Mesothelial cell of epicardium (in vitro differentiated cells): Measurements from ENCODE around the gene ADGRD1. TPM values are rescaled to one million over a fixed set of nuclear protein-coding genes. Genes with fewer than 3 reads are reported as not detected.

ENCODE experiments used
- DNase-seq, 2 experiments: peaks; one replicate each; pipeline ENCODE4 v3.0.0; 2021; ENCODE audit warnings: low spot score in 2 of 2; ENCODE audit not compliant: unreplicated experiment in 2 of 2
- H3K27ac Mint-ChIP-seq: 2 replicates; pipeline ENCODE4 v1.8.0; 2021; ENCODE audit warnings: mixed read lengths
- H3K27me3 Mint-ChIP-seq: 2 replicates; pipeline ENCODE4 v1.8.0; 2021; ENCODE audit warnings: low read depth, mixed read lengths
- H3K36me3 Mint-ChIP-seq: 2 replicates; pipeline ENCODE4 v1.8.0; 2021; ENCODE audit warnings: mixed read lengths
- H3K4me1 Mint-ChIP-seq: 2 replicates; pipeline ENCODE4 v1.8.0; 2021; ENCODE audit warnings: mixed read lengths
- H3K4me3 Mint-ChIP-seq: 2 replicates; pipeline ENCODE4 v1.8.0; 2021; ENCODE audit warnings: mild to moderate bottlenecking, moderate library complexity, mixed read lengths
- H3K9me3 Mint-ChIP-seq: 2 replicates; pipeline ENCODE4 v1.8.0; 2021; ENCODE audit warnings: mixed read lengths
- CTCF ChIP-seq: fragments of 200-600 bp; sonication (generic); IDR thresholded peaks from one replicate; pipeline ENCODE4 v1.5.0; 2021; ENCODE audit warnings: antibody characterized with exemption; ENCODE audit not compliant: unreplicated experiment
- total RNA-seq: library from RNA; stranded (reverse); gene quantifications from 3 replicates; pipeline ENCODE4 v1.2.1, GENCODE V29; 2021

ADGRD1 gene
- total RNA-seq, 1 donor from 2014 or later: 7.2 TPM

- Mint-ChIP-seq H3K27me3 (peaks cover 12% of the 10 kb centered on the region), H3K4me1 (no peaks in the 10 kb centered on the region), H3K9me3 (no peaks in the 10 kb centered on the region), H3K4me3 (no peak overlapping the region), H3K36me3 (no peaks in the 10 kb centered on the region), H3K27ac (no peak overlapping the region)
- no peak for DNase-seq
- TF ChIP-seq CTCF: no peak
Observed at GRCh38 chr12:131049549-131050339, 96.0 kb downstream of the ADGRD1 start.

- Mint-ChIP-seq H3K4me3 (no peak overlapping the region), H3K4me1 (no peaks in the 10 kb centered on the region), H3K36me3 (no peaks in the 10 kb centered on the region), H3K27ac (no peak overlapping the region), H3K9me3 (no peaks in the 10 kb centered on the region), H3K27me3 (peaks cover 21% of the 10 kb centered on the region)
- TF ChIP-seq CTCF: no peak
- DNase-seq: no peak
Observed at GRCh38 chr12:131050463-131051154, 96.9 kb downstream of the ADGRD1 start.

- DNase-seq: no peak
- no peak overlapping the region for H3K27ac Mint-ChIP-seq
- no peaks in the 10 kb centered on the region for H3K36me3 Mint-ChIP-seq
- no peaks in the 10 kb centered on the region for H3K4me1 Mint-ChIP-seq
- H3K27me3 Mint-ChIP-seq: peaks cover 25% of the 10 kb centered on the region
- TF ChIP-seq CTCF: no peak
- H3K9me3 Mint-ChIP-seq: no peaks in the 10 kb centered on the region
- H3K4me3 Mint-ChIP-seq: no peak overlapping the region
Observed at GRCh38 chr12:131051155-131051473, 97.4 kb downstream of the ADGRD1 start.

GRCh38 chr12:131052063-131052781, 98.5 kb downstream of the ADGRD1 start:
- H3K27me3 Mint-ChIP-seq: peaks cover 33% of the 10 kb centered on the region

GRCh38 chr12:131052929-131053328, 99.2 kb downstream of the ADGRD1 start:
- Mint-ChIP-seq H3K4me3 (no peak overlapping the region), H3K9me3 (no peaks in the 10 kb centered on the region), H3K4me1 (no peaks in the 10 kb centered on the region), H3K36me3 (no peaks in the 10 kb centered on the region), H3K27me3 (peaks cover 33% of the 10 kb centered on the region), H3K27ac (no peak overlapping the region)
- no peak for TF ChIP-seq CTCF
- no peak for DNase-seq

More at GRCh38 chr12:131052063-131052781, 98.5 kb downstream of the ADGRD1 start:
- Mint-ChIP-seq H3K9me3 (no peaks in the 10 kb centered on the region), H3K27ac (no peak overlapping the region), H3K4me3 (no peak overlapping the region), H3K4me1 (no peaks in the 10 kb centered on the region), H3K36me3 (no peaks in the 10 kb centered on the region)
- DNase-seq: no peak
- TF ChIP-seq CTCF: no peak
